GM10266 (cell line): ENCODE measurements around the gene TMEM139.
A peak's percentile ranks its signal among the peaks of the same experiment; 100 is the strongest.
"Not testable (repeated sequence)": the region's sequence is repeated elsewhere in the genome, so short reads cannot be mapped to it uniquely, and the experiment has no call there.

Experiments
- DNase-seq: peaks from one replicate; pipeline ENCODE4 v3.0.0; 2012; ENCODE audit errors: extremely low spot score
- TF ChIP-seq, protein P1 (sequence below): IDR thresholded peaks from 2 replicates; pipeline ENCODE4 v1.5.1; 2012; ENCODE audit warnings: mild to moderate bottlenecking, low read depth; ENCODE audit not compliant: control insufficient read depth, insufficient read depth; ENCODE audit errors: missing control alignments

The TMEM139 gene

DNA sequence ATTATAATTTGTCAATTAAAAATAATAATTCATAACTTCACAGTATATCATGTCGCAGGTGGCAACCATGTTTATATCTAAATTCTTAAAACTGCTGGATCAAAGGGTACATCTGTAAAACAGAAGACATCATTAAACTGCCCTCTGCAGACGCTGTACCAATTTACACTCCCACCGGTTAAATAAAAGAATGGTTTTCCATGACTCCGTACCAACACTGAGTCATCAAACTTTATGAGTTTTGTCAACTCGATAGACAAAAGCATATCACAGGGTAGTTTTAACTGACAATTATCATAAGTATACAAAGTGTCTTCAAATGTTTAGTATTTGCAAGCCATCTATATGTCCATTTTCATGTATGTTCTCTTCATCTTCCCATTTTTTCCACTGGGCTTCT is 27.3 kb upstream of the TMEM139 start:
- TF ChIP-seq, protein P1, sequence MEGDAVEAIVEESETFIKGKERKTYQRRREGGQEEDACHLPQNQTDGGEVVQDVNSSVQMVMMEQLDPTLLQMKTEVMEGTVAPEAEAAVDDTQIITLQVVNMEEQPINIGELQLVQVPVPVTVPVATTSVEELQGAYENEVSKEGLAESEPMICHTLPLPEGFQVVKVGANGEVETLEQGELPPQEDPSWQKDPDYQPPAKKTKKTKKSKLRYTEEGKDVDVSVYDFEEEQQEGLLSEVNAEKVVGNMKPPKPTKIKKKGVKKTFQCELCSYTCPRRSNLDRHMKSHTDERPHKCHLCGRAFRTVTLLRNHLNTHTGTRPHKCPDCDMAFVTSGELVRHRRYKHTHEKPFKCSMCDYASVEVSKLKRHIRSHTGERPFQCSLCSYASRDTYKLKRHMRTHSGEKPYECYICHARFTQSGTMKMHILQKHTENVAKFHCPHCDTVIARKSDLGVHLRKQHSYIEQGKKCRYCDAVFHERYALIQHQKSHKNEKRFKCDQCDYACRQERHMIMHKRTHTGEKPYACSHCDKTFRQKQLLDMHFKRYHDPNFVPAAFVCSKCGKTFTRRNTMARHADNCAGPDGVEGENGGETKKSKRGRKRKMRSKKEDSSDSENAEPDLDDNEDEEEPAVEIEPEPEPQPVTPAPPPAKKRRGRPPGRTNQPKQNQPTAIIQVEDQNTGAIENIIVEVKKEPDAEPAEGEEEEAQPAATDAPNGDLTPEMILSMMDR = no peak
- DNase-seq = no peak

DNA sequence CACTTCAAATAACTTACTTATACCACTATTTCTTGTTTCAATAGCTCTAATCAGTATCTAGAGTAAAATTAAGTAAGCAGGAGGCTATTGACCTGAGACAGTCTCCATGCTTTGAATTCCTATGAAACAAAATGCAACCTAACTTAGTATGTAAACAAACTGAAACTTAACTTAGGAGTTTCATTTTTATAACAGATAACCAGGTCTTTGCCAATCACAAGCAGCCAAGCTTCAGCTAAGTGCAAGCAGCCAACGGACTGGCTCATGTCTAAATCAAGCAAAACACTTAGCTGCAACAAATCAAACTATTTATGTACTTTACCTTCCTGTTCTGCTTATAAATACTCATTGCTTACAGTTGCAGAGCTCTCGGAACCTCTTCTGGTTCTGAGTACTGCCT is 25.9 kb upstream of the TMEM139 start:
- DNase-seq = peak; percentile 46
- TF ChIP-seq, protein P1 = no peak

DNA sequence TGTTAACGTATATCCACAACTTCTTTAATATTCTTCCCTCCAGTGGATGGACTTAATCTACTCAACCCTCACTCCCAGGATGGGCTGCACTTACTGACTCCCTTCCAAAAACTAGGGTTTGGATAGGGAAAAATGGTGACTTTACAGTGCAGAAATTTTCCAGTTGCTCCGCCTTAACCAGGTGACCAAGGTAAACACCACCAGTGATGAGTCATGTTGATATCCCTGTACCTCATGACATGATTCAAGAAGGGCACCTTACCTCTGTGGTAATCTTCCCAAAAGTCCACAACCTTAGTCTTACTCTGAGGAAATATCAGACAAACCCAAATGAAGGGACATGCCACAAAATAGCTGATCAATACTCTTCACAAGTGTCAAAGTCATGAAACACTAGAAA is 25.0 kb upstream of the TMEM139 start:
- TF ChIP-seq, protein P1 = no peak
- no peak for DNase-seq

DNA sequence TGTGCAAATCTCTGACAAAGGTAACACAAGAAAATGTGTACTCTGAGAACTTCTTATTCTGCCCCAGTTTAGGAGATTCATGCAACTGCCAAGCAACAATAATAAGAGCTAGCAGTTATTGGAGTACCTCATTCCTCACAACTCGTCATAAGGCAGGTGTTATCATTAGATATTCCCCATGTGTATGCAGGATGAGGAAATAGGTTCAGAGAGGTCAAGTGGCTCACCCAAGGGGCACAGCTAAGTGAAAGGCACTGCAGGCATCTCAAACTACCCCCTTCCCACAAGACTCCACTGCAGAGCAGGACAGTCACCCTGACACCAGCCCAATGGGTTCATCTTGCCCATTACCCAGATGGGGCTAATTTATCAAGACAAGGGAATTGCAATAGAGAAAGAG is 22.9 kb upstream of the TMEM139 start:
- no peak for DNase-seq
- TF ChIP-seq, protein P1 = no peak

DNA sequence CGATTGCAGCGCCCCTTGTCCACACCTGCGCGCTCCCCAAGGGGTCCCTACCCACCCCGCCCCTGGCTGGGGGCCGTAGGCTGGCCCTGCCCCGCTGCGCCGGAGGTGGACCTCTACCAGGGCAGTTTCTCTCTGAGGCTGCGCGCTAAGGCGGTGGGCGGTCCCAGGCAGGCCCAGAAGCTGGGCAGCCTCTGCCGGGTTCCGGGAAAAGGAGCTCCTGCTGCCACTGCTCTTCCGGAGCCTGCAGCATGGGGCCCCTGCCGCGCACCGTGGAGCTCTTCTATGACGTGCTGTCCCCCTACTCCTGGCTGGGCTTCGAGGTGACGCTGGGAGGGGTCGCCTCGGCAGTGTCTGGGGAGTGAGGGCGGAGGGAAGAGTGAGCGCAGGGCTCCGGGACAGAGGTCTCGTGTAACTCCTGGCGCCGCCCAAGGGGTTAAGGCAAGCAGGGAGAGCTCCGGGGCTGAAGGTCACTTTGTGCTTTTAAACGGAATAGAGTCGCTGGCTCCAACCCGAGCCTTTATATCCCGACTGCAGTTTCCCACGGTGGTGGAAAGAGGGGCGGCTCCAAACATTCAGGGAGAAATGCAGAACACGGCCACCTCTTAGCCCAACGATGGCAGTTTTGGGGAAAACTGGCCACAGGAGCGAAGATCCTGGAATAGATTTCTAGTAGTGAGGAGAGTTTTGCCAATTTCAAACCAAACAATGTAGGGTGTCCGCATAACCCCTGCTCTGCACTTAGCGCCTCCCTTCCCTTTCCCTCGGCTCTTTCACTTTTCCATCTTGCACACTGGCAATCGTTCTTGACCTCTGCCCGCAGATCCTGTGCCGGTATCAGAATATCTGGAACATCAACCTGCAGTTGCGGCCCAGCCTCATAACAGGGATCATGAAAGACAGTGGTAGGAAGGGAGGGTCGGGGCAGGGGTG is 21.2 kb upstream of the TMEM139 start, which contains the start of gene GSTK1:
GSTK1 (plus strand) TSS at position 176 of the 930 bp plus-strand sequence; CDS start at position 249, 73 bp downstream.
- TF ChIP-seq, protein P1 = no peak
- peak; percentile 81 for DNase-seq

DNA sequence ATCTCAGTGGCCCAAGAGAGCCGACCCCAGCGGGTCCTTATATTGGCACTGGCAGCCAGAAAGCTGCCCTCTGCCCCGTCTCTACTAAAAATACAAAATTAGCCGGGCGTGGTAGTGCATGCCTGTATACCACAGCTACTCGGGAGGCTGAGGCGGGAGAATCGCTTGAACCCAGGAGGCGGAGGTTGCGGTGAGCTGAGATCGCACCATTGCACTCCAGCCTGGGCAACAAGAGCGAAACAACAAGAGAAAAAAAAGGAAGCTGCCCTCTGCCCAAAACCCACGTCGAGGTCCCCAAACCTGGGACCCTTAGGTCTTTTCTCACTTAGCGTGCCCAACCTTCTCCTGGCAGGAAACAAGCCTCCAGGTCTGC is 20.6 kb upstream of the TMEM139 start:
- not testable (repeated sequence) for DNase-seq

DNA sequence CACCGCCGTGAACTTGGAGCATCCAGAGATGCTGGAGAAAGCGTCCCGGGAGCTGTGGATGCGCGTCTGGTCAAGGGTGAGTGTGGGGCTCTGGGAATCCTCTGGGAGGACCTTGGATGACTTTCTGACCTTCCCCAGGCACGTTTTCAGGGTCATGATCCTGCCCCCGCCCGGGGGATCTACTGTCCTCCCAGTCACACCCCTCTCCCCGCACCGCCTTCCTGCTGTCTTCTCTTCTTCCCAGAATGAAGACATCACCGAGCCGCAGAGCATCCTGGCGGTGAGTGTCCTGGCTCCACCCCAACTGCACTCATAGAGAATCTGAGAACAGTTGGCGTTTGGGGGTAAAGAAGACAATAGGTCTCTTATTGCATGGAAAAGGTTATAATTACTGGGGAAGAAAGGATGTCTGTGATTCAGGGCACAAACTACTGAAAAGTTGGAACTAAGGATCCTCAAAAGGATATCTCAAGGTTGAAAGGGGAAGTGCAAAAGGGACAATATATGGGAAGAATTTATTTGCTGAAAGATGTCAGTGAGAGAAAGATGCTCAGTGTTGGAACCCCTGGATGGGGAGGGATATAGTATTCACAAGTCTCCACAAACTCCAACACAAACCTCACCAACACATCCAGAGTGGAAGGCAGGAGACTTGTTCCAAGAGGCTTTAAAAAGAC is 19.6 kb upstream of the TMEM139 start:
- no peak for DNase-seq
- TF ChIP-seq, protein P1 = no peak
